Activated CD8-positive, alpha-beta T cell treated with anti-CD3 and anti-CD28 coated beads for 36 hours (primary cell): ENCODE data around the gene INPP4B. TPM values are rescaled to one million over a fixed set of nuclear protein-coding genes. Genes with fewer than 3 reads are reported as not detected.
A peak's percentile ranks its signal among the peaks of the same experiment; 100 is the strongest.

Source experiments
- ATAC-seq: fragments of 200-7000 bp; cut with Tn5 transposase; one replicate; pipeline ENCODE4 v1.10.0; 2021; ENCODE audit warnings: mild to moderate bottlenecking, moderate library complexity
- CTCF ChIA-PET: fragments of 350-600 bp; sonication (Branson Sonifier 250); formaldehyde crosslinking; loops from one replicate; lab custom pipeline; 2021; ENCODE audit warnings: antibody characterized with exemption; lab: Charles Lee
- POLR2A ChIA-PET: fragments of 350-600 bp; sonication (Branson Sonifier 250); formaldehyde crosslinking; loops from one replicate; lab custom pipeline; 2021; ENCODE audit warnings: antibody characterized with exemption; lab: Charles Lee
- DNase-seq: peaks from one replicate; pipeline ENCODE4 v3.0.0-alpha.2; 2020
- H3K27ac Mint-ChIP-seq: one replicate; pipeline ENCODE4 v1.8.0; 2021; ENCODE audit warnings: mild to moderate bottlenecking, mixed read lengths
- H3K27me3 Mint-ChIP-seq: one replicate; pipeline ENCODE4 v1.8.0; 2021; ENCODE audit warnings: mixed read lengths
- H3K36me3 Mint-ChIP-seq: one replicate; pipeline ENCODE4 v1.8.0; 2021; ENCODE audit warnings: low read depth, mixed read lengths
- H3K4me1 Mint-ChIP-seq: one replicate; pipeline ENCODE4 v1.8.0; 2021; ENCODE audit warnings: low read depth, mixed read lengths
- H3K4me3 Mint-ChIP-seq: one replicate; pipeline ENCODE4 v1.8.0; 2021; ENCODE audit warnings: mild to moderate bottlenecking, moderate library complexity, mixed read lengths
- H3K9me3 Mint-ChIP-seq: one replicate; pipeline ENCODE4 v1.8.0; 2021; ENCODE audit warnings: mixed read lengths
- intact Hi-C: fragments of 100-400 bp; cut with micrococcal nuclease; formaldehyde crosslinking; loops from one replicate; pipeline ENCODE4 v1.10.0; 2022
- total RNA-seq, 2 experiments: library from RNA; stranded (reverse); gene quantifications; one replicate each; pipeline ENCODE4 v1.2.3, GENCODE V29; 2021
- TF ChIP-seq, protein P1 (sequence below): fragments of 200-600 bp; IDR thresholded peaks from one replicate; pipeline ENCODE4 v1.8.0; 2022; ENCODE audit warnings: antibody characterized with exemption, mild to moderate bottlenecking

Gene INPP4B
- total RNA-seq, 2 experiments from 2014 or later: 46.1 to 46.9 TPM

DNA sequence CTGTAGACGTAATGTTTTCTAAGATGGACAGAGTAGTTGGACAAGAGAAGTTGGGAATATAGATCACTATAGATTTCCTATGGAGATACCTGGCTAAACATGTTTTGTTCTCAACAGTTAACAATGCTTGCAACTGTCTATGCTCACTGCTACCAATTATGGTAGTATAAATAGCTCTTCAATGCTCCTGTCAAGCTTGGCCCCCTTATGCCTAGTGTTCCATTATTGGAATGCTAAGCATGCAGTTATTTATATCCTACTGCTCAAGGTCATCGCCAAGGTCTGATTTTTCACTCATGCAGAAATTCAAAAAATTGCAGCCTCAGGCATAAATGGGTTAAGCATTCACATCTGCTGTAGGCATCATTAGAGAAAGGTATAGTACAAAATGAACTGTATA lies 690.8 kb downstream of the INPP4B start:
- TF ChIP-seq, protein P1, sequence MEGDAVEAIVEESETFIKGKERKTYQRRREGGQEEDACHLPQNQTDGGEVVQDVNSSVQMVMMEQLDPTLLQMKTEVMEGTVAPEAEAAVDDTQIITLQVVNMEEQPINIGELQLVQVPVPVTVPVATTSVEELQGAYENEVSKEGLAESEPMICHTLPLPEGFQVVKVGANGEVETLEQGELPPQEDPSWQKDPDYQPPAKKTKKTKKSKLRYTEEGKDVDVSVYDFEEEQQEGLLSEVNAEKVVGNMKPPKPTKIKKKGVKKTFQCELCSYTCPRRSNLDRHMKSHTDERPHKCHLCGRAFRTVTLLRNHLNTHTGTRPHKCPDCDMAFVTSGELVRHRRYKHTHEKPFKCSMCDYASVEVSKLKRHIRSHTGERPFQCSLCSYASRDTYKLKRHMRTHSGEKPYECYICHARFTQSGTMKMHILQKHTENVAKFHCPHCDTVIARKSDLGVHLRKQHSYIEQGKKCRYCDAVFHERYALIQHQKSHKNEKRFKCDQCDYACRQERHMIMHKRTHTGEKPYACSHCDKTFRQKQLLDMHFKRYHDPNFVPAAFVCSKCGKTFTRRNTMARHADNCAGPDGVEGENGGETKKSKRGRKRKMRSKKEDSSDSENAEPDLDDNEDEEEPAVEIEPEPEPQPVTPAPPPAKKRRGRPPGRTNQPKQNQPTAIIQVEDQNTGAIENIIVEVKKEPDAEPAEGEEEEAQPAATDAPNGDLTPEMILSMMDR: no peak
- Mint-ChIP-seq H3K36me3 (peaks cover 32% of the 10 kb centered on the region), H3K27me3 (no peaks in the 10 kb centered on the region), H3K4me1 (no peaks in the 10 kb centered on the region), H3K27ac (no peak overlapping the region), H3K9me3 (no peaks in the 10 kb centered on the region), H3K4me3 (no peak overlapping the region)
- ChIA-PET POLR2A (no interaction called here), CTCF (no interaction called here)
- DNase-seq (no peak), ATAC-seq (no peak)
- intact Hi-C loops: no loop called here

DNA sequence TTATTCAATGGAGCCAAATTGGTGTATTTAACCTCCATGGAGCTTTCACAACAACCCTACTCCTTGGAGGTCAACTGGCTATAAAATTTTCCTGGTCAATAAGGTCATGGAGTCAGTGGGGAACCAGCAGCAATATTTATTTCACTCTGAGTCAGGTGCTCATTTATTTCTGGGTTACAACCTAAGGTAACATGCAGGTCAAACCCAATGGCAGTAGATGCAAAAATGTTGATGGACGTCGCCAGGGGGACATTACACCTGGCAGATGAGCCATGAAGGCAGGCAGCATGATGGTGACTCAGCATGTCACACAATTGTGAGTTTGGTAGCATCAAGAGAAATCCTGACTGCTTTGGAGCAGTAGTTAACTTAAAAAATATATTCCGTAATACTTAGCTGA lies 695.6 kb downstream of the INPP4B start:
- Mint-ChIP-seq H3K27me3 (no peaks in the 10 kb centered on the region), H3K36me3 (peaks cover 41% of the 10 kb centered on the region), H3K27ac (no peak overlapping the region), H3K4me1 (peaks cover 6% of the 10 kb centered on the region), H3K9me3 (no peaks in the 10 kb centered on the region), H3K4me3 (no peak overlapping the region)
- DNase-seq (no peak), ATAC-seq (no peak)
- POLR2A ChIA-PET: interaction anchor here (0.7 kb wide), 1 partner anchor 11 kb away, joined by 3 read pairs; no protein-coding TSS in a partner anchor
- intact Hi-C loops: no loop called here
- TF ChIP-seq, protein P1: no peak
- CTCF ChIA-PET: no interaction called here

DNA sequence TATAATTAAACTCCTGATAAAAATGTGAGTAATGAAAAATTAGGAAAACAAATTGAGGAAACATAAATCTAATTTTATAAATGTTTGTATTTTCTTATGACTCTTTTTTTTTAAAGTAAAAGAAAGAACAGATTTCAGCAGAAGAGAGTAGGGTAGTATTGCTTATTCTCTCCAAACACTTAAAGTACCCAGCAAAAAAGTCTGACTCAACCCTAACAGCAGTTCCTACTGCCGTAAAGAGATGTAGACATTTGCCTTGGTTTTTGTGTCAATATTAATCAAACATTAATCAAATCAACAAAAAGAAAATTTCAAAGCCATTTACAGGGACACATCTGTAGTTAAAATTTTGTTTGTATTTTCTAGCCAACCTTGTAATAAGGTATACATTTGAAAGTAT lies 701.3 kb downstream of the INPP4B start:
- CTCF ChIA-PET: no interaction called here
- H3K36me3 Mint-ChIP-seq: peaks cover 58% of the 10 kb centered on the region
- no peak overlapping the region for H3K27ac Mint-ChIP-seq

DNA sequence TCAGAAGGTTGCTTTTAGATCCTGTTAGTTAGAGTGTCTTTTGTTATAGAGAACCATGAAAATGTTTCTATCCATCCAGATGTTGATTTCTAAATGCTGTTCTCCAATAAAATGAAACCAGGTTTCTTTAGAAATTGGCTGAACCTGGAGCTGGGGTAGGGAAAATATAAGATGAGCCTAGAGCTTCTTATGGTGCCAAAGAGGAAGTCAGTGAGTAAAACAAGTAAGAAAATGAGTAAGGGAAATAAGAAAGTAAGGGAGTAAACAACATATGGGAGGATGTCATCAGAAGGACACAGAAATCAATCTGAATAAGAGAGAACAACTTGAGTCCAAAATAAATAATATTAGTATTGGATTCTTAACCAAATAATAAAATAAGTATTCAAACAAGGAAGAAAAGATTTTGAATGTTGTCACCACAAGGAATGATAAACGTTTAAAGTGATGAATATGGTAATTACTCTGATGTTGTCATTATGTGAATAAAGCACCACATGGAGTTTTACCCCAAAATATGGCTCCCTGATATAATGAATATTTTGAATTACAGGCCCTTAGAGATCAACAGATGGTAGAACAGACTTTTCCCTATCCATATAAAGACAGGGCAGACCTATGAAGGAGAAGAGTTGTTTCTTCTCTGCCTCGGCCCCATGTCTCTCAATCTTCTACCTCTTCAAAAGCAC lies 703.6 kb downstream of the INPP4B start:
- ChIA-PET POLR2A (no interaction called here), CTCF (no interaction called here)
- no peak for DNase-seq
- Mint-ChIP-seq H3K4me3 (no peak overlapping the region), H3K9me3 (peaks cover 5% of the 10 kb centered on the region), H3K27me3 (no peaks in the 10 kb centered on the region), H3K27ac (peak overlapping the region; percentile 66), H3K4me1 (peaks cover 12% of the 10 kb centered on the region), H3K36me3 (peaks cover 53% of the 10 kb centered on the region)
- intact Hi-C loops: no loop called here
- ATAC-seq: no peak
- TF ChIP-seq, protein P1: no peak

More for the DNA sequence above, 701.3 kb downstream of the INPP4B start:
- DNase-seq: no peak
- H3K4me1 Mint-ChIP-seq: peaks cover 17% of the 10 kb centered on the region
- no peaks in the 10 kb centered on the region for H3K9me3 Mint-ChIP-seq
- no peaks in the 10 kb centered on the region for H3K27me3 Mint-ChIP-seq
- H3K4me3 Mint-ChIP-seq: no peak overlapping the region
- POLR2A ChIA-PET: no interaction called here
- ATAC-seq: no peak
- TF ChIP-seq, protein P1: no peak
- intact Hi-C loops: no loop called here

DNA sequence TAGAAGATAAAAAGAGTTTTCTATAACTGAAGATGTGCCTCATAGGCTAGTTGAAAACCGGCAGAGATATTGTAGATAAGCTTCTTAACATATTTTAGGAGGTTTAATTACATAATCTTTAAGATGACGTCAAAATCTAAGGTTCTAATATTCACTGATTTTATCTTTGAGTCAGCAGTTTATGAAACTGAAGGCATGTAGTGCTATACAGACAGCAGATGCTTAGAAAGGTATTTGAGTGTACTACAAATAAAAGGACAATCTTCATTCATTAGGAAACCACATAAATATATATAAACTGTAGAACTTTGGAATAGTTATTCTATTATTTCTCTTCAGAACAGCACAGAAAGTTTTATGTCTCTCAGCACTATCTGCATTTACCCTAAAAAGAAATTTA lies 704.9 kb downstream of the INPP4B start:
- no peak for ATAC-seq
- no peak for DNase-seq
- Mint-ChIP-seq H3K9me3 (peaks cover 5% of the 10 kb centered on the region), H3K36me3 (peaks cover 56% of the 10 kb centered on the region), H3K27ac (no peak overlapping the region), H3K4me1 (peaks cover 10% of the 10 kb centered on the region), H3K4me3 (no peak overlapping the region), H3K27me3 (no peaks in the 10 kb centered on the region)
- TF ChIP-seq, protein P1: no peak
- ChIA-PET POLR2A (no interaction called here), CTCF (interaction anchor here (1.1 kb wide), 1 partner anchor 15 kb away, joined by 5 read pairs; no protein-coding TSS in a partner anchor)
- intact Hi-C loops: no loop called here
